Measurements from ENCODE around the gene CACNA1I.

DNA sequence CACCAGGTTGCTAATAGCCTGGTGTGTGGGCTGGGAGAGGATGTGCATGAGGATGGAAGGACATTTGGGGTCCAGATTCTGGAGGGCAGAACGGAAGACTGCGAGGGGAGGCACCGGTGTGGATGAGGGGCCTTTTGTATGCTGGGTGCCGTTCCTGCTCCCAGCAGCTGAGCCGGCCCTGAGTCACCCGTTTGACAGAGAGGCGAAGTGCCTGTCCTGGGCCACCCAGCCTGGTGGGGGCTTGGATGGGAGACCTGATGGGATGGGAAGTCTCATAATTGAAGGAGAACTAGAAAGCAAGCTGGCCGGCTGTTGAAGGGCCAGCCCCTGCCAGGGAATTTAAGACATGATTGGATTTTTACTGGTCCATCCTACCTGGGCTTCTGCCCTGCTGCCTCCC lies 10.8 kb downstream of the CACNA1I start:
- TF ChIP-seq, protein P1, sequence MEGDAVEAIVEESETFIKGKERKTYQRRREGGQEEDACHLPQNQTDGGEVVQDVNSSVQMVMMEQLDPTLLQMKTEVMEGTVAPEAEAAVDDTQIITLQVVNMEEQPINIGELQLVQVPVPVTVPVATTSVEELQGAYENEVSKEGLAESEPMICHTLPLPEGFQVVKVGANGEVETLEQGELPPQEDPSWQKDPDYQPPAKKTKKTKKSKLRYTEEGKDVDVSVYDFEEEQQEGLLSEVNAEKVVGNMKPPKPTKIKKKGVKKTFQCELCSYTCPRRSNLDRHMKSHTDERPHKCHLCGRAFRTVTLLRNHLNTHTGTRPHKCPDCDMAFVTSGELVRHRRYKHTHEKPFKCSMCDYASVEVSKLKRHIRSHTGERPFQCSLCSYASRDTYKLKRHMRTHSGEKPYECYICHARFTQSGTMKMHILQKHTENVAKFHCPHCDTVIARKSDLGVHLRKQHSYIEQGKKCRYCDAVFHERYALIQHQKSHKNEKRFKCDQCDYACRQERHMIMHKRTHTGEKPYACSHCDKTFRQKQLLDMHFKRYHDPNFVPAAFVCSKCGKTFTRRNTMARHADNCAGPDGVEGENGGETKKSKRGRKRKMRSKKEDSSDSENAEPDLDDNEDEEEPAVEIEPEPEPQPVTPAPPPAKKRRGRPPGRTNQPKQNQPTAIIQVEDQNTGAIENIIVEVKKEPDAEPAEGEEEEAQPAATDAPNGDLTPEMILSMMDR (IDR thresholded peaks at IDR 0.05): no peak
- no peak for TF ChIP-seq POLR2A (IDR thresholded peaks at IDR 0.05)
